ENCODE data around the gene BMPR2.
A peak's percentile ranks its signal among the peaks of the same experiment; 100 is the strongest.
"Not testable (repeated sequence)": the region's sequence is repeated elsewhere in the genome, so short reads cannot be mapped to it uniquely, and the experiment has no call there.

BMPR2 gene

GRCh38 chr2:202545523-202545922 lies 169.4 kb downstream of the BMPR2 start:
- DNase-seq, result no peak

- DNase-seq, result no peak
Observed at GRCh38 chr2:202545931-202546330, 169.8 kb downstream of the BMPR2 start.

- DNase-seq, result not testable (repeated sequence)
Observed at GRCh38 chr2:202546499-202547141, 170.5 kb downstream of the BMPR2 start.

- no peak for DNase-seq
Observed at GRCh38 chr2:202548240-202548639, 172.1 kb downstream of the BMPR2 start.

GRCh38 chr2:202551000-202551399 lies 174.9 kb downstream of the BMPR2 start:
- DNase-seq, result not testable (repeated sequence)

GRCh38 chr2:202555356-202555755 lies 179.2 kb downstream of the BMPR2 start:
- DNase-seq, result no peak

- no peak for DNase-seq
Observed at GRCh38 chr2:202560200-202560599, 184.1 kb downstream of the BMPR2 start.

GRCh38 chr2:202564226-202564625 lies 188.1 kb downstream of the BMPR2 start:
- no peak for DNase-seq

- DNase-seq, result no peak
Observed at GRCh38 chr2:202566286-202566685, 190.2 kb downstream of the BMPR2 start.

- no peak for DNase-seq
Observed at GRCh38 chr2:202574541-202574940, 198.4 kb downstream of the BMPR2 start.

- DNase-seq, result not testable (repeated sequence)
Observed at GRCh38 chr2:202575194-202575593, 199.1 kb downstream of the BMPR2 start.

- DNase-seq, result no peak
Observed at GRCh38 chr2:202577250-202578183, 201.4 kb downstream of the BMPR2 start.

- DNase-seq, result not testable (repeated sequence)
Observed at GRCh38 chr2:202582846-202583245, 206.7 kb downstream of the BMPR2 start.

GRCh38 chr2:202583709-202584219 lies 207.6 kb downstream of the BMPR2 start:
- no peak for DNase-seq

GRCh38 chr2:202588647-202589581 lies 212.8 kb downstream of the BMPR2 start:
- DNase-seq, result peak; percentile 58

- no peak for DNase-seq
Observed at GRCh38 chr2:202589582-202589949, 213.4 kb downstream of the BMPR2 start.

GRCh38 chr2:202592566-202592965 lies 216.4 kb downstream of the BMPR2 start:
- DNase-seq, result no peak

- DNase-seq, result no peak
Observed at GRCh38 chr2:202599105-202599504, 223.0 kb downstream of the BMPR2 start.

GRCh38 chr2:202599911-202600310 lies 223.8 kb downstream of the BMPR2 start:
- no peak for DNase-seq

- DNase-seq, result no peak
Observed at GRCh38 chr2:202604699-202605098, 228.6 kb downstream of the BMPR2 start.

GRCh38 chr2:202605174-202605573 lies 229.0 kb downstream of the BMPR2 start:
- DNase-seq, result no peak

GRCh38 chr2:202608142-202608852 lies 232.2 kb downstream of the BMPR2 start:
- no peak for DNase-seq
